Loucy (cell line): ENCODE data around the gene AKT1S1.
"Not testable (repeated sequence)": the region's sequence is repeated elsewhere in the genome, so short reads cannot be mapped to it uniquely, and the experiment has no call there.

ENCODE experiments used
- CTCF ChIP-seq: fragments of 200-600 bp; sonication (generic); conservative IDR thresholded peaks from 2 replicates; pipeline ENCODE4 v1.5.1; 2014; ENCODE audit warnings: mild to moderate bottlenecking, antibody characterized with exemption, low read length
- EZH2phosphoT487 ChIP-seq: fragments of 200-600 bp; IDR thresholded peaks from 2 replicates; pipeline ENCODE4 v1.6.1; 2018; ENCODE audit warnings: antibody characterized with exemption, mild to moderate bottlenecking, moderate library complexity, borderline replicate concordance

- TF ChIP-seq CTCF, EZH2phosphoT487: not testable (repeated sequence)
These were observed 47.7 kb upstream of the AKT1S1 start for GRCh38 chr19:49924881-49925210.
